KBM-7 (cell line): Measurements from ENCODE around the gene LAMB4.
"Not testable (repeated sequence)": the region's sequence is repeated elsewhere in the genome, so short reads cannot be mapped to it uniquely, and the experiment has no call there.

Experiments used
- DNase-seq: peaks from one replicate; pipeline ENCODE4 v3.0.0-alpha.2; 2015
- in situ Hi-C: fragments of 300-500 bp; cut with MboI; formaldehyde crosslinking; loops from 2 replicates; pipeline ENCODE4 v1.14.3; 2020; ENCODE audit warnings: low sequenced_read_pairs, low pct_unique_long_range_greater_than_20kb, mixed read lengths

The LAMB4 gene

GRCh38 chr7:108057951-108058481 is 72.1 kb downstream of the LAMB4 start:
- in situ Hi-C loops: no loop called here
- DNase-seq: no peak

- in situ Hi-C loops: no loop called here
- no peak for DNase-seq
Observed at GRCh38 chr7:108055611-108056021, 74.5 kb downstream of the LAMB4 start.

GRCh38 chr7:108054537-108054936 is 75.6 kb downstream of the LAMB4 start:
- DNase-seq: no peak
- in situ Hi-C loops: no loop called here

- DNase-seq: no peak
- in situ Hi-C loops: no loop called here
Observed at GRCh38 chr7:108053250-108053649, 76.9 kb downstream of the LAMB4 start.

- in situ Hi-C loops: no loop called here
- DNase-seq: no peak
Observed at GRCh38 chr7:108051454-108051853, 78.7 kb downstream of the LAMB4 start.

- in situ Hi-C loops: no loop called here
- DNase-seq: no peak
Observed at GRCh38 chr7:108049962-108050361, 80.2 kb downstream of the LAMB4 start.

- in situ Hi-C loops: no loop called here
- DNase-seq: no peak
Observed at GRCh38 chr7:108048422-108048821, 81.7 kb downstream of the LAMB4 start.

GRCh38 chr7:108046952-108047506 is 83.1 kb downstream of the LAMB4 start:
- DNase-seq: peak; percentile 9
- in situ Hi-C loops: no loop called here

GRCh38 chr7:108045669-108046068 is 84.5 kb downstream of the LAMB4 start:
- in situ Hi-C loops: no loop called here
- DNase-seq: no peak

GRCh38 chr7:108045154-108045553 is 85.0 kb downstream of the LAMB4 start:
- in situ Hi-C loops: no loop called here
- no peak for DNase-seq

- DNase-seq: no peak
- in situ Hi-C loops: no loop called here
Observed at GRCh38 chr7:108044345-108044744, 85.8 kb downstream of the LAMB4 start.

- in situ Hi-C loops: no loop called here
- no peak for DNase-seq
Observed at GRCh38 chr7:108038986-108039385, 91.2 kb downstream of the LAMB4 start.

GRCh38 chr7:108037741-108038140 is 92.4 kb downstream of the LAMB4 start:
- in situ Hi-C loops: no loop called here
- DNase-seq: no peak

GRCh38 chr7:108037140-108037539 is 93.0 kb downstream of the LAMB4 start:
- DNase-seq: no peak
- in situ Hi-C loops: no loop called here

- in situ Hi-C loops: no loop called here
- DNase-seq: no peak
Observed at GRCh38 chr7:108034586-108034985, 95.6 kb downstream of the LAMB4 start.

- in situ Hi-C loops: no loop called here
- DNase-seq: no peak
Observed at GRCh38 chr7:108033776-108034497, 96.2 kb downstream of the LAMB4 start.

- in situ Hi-C loops, DNase-seq: not testable (repeated sequence)
Observed at GRCh38 chr7:108033309-108033708, 96.9 kb downstream of the LAMB4 start.

GRCh38 chr7:108030516-108030915 is 99.6 kb downstream of the LAMB4 start:
- no peak for DNase-seq

GRCh38 chr7:108029034-108029433 is 101.1 kb downstream of the LAMB4 start:
- no peak for DNase-seq
- in situ Hi-C loops: no loop called here

More at GRCh38 chr7:108030516-108030915, 99.6 kb downstream of the LAMB4 start:
- in situ Hi-C loops: no loop called here

GRCh38 chr7:108028111-108028510 is 102.0 kb downstream of the LAMB4 start:
- DNase-seq: no peak
- in situ Hi-C loops: no loop called here

- in situ Hi-C loops: no loop called here
- DNase-seq: no peak
Observed at GRCh38 chr7:108027239-108027638, 102.9 kb downstream of the LAMB4 start.
